Thoracic aorta (tissue), 2 donors: ENCODE measurements around the gene KRT32. TPM values are rescaled to one million over a fixed set of nuclear protein-coding genes. Genes with fewer than 3 reads are reported as not detected.

ENCODE experiments used
- ATAC-seq: fragments of 150-250 bp; one replicate; pipeline ENCODE4 v1.8.0; 2017; ENCODE audit warnings: low read depth; ENCODE audit not compliant: insufficient number of reproducible peaks, low FRiP score
- DNase-seq: peaks from one replicate; pipeline ENCODE4 v3.0.0-alpha.2; 2020; ENCODE audit warnings: low spot score
- H3K27ac ChIP-seq, 2 donors: fragments of 200-600 bp; sonication (generic); 1 replicate in 1 of 2; 2 replicates in 1 of 2; pipeline ENCODE4 v1.5.1; 2016; ENCODE audit warnings: mild to moderate bottlenecking in 2 of 2, moderate library complexity in 2 of 2
- H3K27me3 ChIP-seq: fragments of 200-600 bp; sonication (generic); replicated peaks from 2 replicates; pipeline ENCODE4 v1.6.0; 2016; ENCODE audit warnings: mild to moderate bottlenecking; ENCODE audit not compliant: insufficient read depth
- H3K36me3 ChIP-seq: fragments of 200-600 bp; sonication (generic); one replicate; pipeline ENCODE4 v1.5.1; 2016
- H3K4me1 ChIP-seq, 2 donors: fragments of 200-600 bp; sonication (generic); 1 replicate in 1 of 2; 2 replicates in 1 of 2; pipeline versions ENCODE4 v1.5.1 to v1.6.0; 2016; ENCODE audit warnings: low read depth in 2 of 2, mild to moderate bottlenecking in 1 of 2; ENCODE audit not compliant: control insufficient read depth in 1 of 2
- H3K4me3 ChIP-seq: fragments of 200-600 bp; sonication (generic); 2 replicates; pipeline ENCODE4 v1.5.1; 2016; ENCODE audit warnings: mild to moderate bottlenecking
- H3K9me3 ChIP-seq: fragments of 200-600 bp; sonication (generic); 2 replicates; pipeline ENCODE4 v1.5.1; 2016
- CTCF ChIP-seq: fragments of 200-600 bp; sonication (generic); IDR thresholded peaks from one replicate; pipeline ENCODE4 v1.5.1; 2019; ENCODE audit warnings: antibody characterized with exemption
- total RNA-seq, 2 donors: library from RNA; depleted of rRNA; stranded (reverse); fragments of >200 nt; gene quantifications; one replicate each; pipeline versions ENCODE4 v1.1.0 to v1.2.3, GENCODE V29; 2016

KRT32 gene
- total RNA-seq, 2 donors from 2014 or later = not detected

- no peak for ATAC-seq
- TF ChIP-seq CTCF = no peak
Measured at GRCh38 chr17:41444186-41444585, 23.0 kb downstream of the KRT32 start.

GRCh38 chr17:41442739-41443138, 24.4 kb downstream of the KRT32 start:
- Histone ChIP-seq H3K4me1 (no peaks in the 10 kb centered on the region), H3K36me3 (no peaks in the 10 kb centered on the region), H3K4me3 (no peak overlapping the region), H3K27me3 (no peaks in the 10 kb centered on the region), H3K9me3 (no peaks in the 10 kb centered on the region), H3K27ac (no peak overlapping the region)
- ATAC-seq = no peak
- DNase-seq = no peak
- no peak for TF ChIP-seq CTCF

More at GRCh38 chr17:41444186-41444585, 23.0 kb downstream of the KRT32 start:
- Histone ChIP-seq H3K27me3 (no peaks in the 10 kb centered on the region), H3K9me3 (no peaks in the 10 kb centered on the region), H3K4me1 (no peaks in the 10 kb centered on the region), H3K27ac (no peak overlapping the region), H3K36me3 (no peaks in the 10 kb centered on the region), H3K4me3 (no peak overlapping the region)
- no peak for DNase-seq

GRCh38 chr17:41440531-41441033, 26.6 kb downstream of the KRT32 start, which contains the start of gene KRT38:
KRT38 (minus strand) TSS chr17:41440983; CDS start chr17:41440921, 62 bp downstream.
- Histone ChIP-seq H3K36me3 (no peaks in the 10 kb centered on the region), H3K9me3 (no peaks in the 10 kb centered on the region), H3K27ac (no peak within 1 kb of the TSS), H3K4me3 (no peak within 1 kb of the TSS), H3K27me3 (no peaks in the 10 kb centered on the region), H3K4me1 (no peaks in the 10 kb centered on the region)
- no peak for DNase-seq
- ATAC-seq = no peak
- TF ChIP-seq CTCF = no peak

GRCh38 chr17:41439375-41439774, 27.8 kb downstream of the KRT32 start:
- Histone ChIP-seq H3K4me3 (no peak overlapping the region), H3K27ac (no peak overlapping the region), H3K36me3 (no peaks in the 10 kb centered on the region), H3K4me1 (no peaks in the 10 kb centered on the region), H3K27me3 (no peaks in the 10 kb centered on the region), H3K9me3 (no peaks in the 10 kb centered on the region)
- TF ChIP-seq CTCF = no peak
- DNase-seq (no peak), ATAC-seq (no peak)

- Histone ChIP-seq H3K36me3 (no peaks in the 10 kb centered on the region), H3K27ac (no peak overlapping the region), H3K9me3 (no peaks in the 10 kb centered on the region), H3K4me3 (no peak overlapping the region), H3K4me1 (no peaks in the 10 kb centered on the region), H3K27me3 (no peaks in the 10 kb centered on the region)
- ATAC-seq (no peak), DNase-seq (no peak)
- TF ChIP-seq CTCF = no peak
Measured at GRCh38 chr17:41437769-41438168, 29.4 kb downstream of the KRT32 start.
